Esophagus (tissue), 2 donors: Measurements from ENCODE around the gene NENF. TPM values are rescaled to one million over a fixed set of nuclear protein-coding genes. Genes with fewer than 3 reads are reported as not detected.

Experiments used
- H3K27ac ChIP-seq, 2 donors: one replicate each; pipeline ENCODE4 v1.5.1; 2013; ENCODE audit warnings: low read depth in 2 of 2, mild to moderate bottlenecking in 2 of 2, inconsistent platforms in 1 of 2, low read length in 1 of 2, moderate library complexity in 1 of 2
- H3K27me3 ChIP-seq, 2 donors: one replicate each; pipeline ENCODE4 v1.6.1; 2013; ENCODE audit warnings: low read length in 2 of 2, control low read depth in 1 of 2, mild to moderate bottlenecking in 1 of 2; ENCODE audit not compliant: insufficient read depth in 2 of 2, control insufficient read depth in 1 of 2
- H3K36me3 ChIP-seq, 2 donors: one replicate each; pipeline ENCODE4 v1.6.1; 2013; ENCODE audit warnings: low read length in 1 of 2; ENCODE audit not compliant: control insufficient read depth in 2 of 2, insufficient read depth in 2 of 2
- H3K4me1 ChIP-seq, 2 donors: one replicate each; pipeline ENCODE4 v1.6.1; 2013; ENCODE audit warnings: low read length in 1 of 2; ENCODE audit not compliant: control insufficient read depth in 2 of 2, insufficient read depth in 2 of 2
- H3K4me3 ChIP-seq, 2 donors: one replicate each; pipeline ENCODE4 v1.5.1; 2013; ENCODE audit warnings: low read length in 2 of 2, mild to moderate bottlenecking in 2 of 2, low read depth in 1 of 2, moderate library complexity in 1 of 2
- H3K9me3 ChIP-seq, 2 donors: one replicate each; pipeline ENCODE4 v1.6.1; 2013; ENCODE audit warnings: mild to moderate bottlenecking in 2 of 2, low read depth in 1 of 2, low read length in 1 of 2, moderate library complexity in 1 of 2; ENCODE audit not compliant: control insufficient read depth in 2 of 2, insufficient read depth in 1 of 2
- WGBS, 2 donors: extraction: QIAGEN DNeasy Blood & Tissue Kit; methylation state at CpG; one replicate each; pipeline ENCODE4 v1.1.7; 2013; 5-methylcytosine and 5-hydroxymethylcytosine counted together
- polyA plus RNA-seq, 2 donors: library from polyadenylated mRNA; stranded (reverse); fragments of 200-250 nt; gene quantifications; one replicate each; pipeline ENCODE4 v1.2.3, GENCODE V29; 2013
- donor health status: healthy with polysubstance abuse.
- donor health status: Bipolar disorder and iron deficiency.

Gene NENF
- polyA plus RNA-seq, 2 donors, result 38.5 to 39.9 TPM

- Histone ChIP-seq H3K27ac (peak overlapping the region in 1 of 2 donors; percentile 37), H3K36me3 (no peaks in the 10 kb centered on the region), H3K9me3 (no peaks in the 10 kb centered on the region), H3K4me3 (no peak overlapping the region), H3K4me1 (no peaks in the 10 kb centered on the region), H3K27me3 (no peaks in the 10 kb centered on the region)
- WGBS, 2 donors, result 84 to 92% methylated on average over 7 of the region's 7 CpGs
Observed at GRCh38 chr1:212402666-212403321, 29.9 kb upstream of the NENF start.

GRCh38 chr1:212410231-212410820 is 22.4 kb upstream of the NENF start:
- peaks cover 2 to 6% of the 10 kb centered on the region in 2 donors for H3K4me1 ChIP-seq
- no peaks in the 10 kb centered on the region for H3K27me3 ChIP-seq
- H3K9me3 ChIP-seq, result no peaks in the 10 kb centered on the region
- H3K36me3 ChIP-seq, result peaks cover 4 to 12% of the 10 kb centered on the region in 2 donors
- 91 to 95% methylated on average over 8 of the region's 8 CpGs for WGBS, 2 donors
- H3K4me3 ChIP-seq, result no peak overlapping the region
- no peak overlapping the region for H3K27ac ChIP-seq

GRCh38 chr1:212412374-212412773 is 20.3 kb upstream of the NENF start:
- Histone ChIP-seq H3K4me1 (peaks cover 2 to 6% of the 10 kb centered on the region in 2 donors), H3K9me3 (no peaks in the 10 kb centered on the region), H3K27me3 (no peaks in the 10 kb centered on the region), H3K4me3 (no peak overlapping the region), H3K27ac (no peak overlapping the region), H3K36me3 (peaks cover 4 to 12% of the 10 kb centered on the region in 2 donors)
- 89 to 91% methylated on average over 3 of the region's 3 CpGs for WGBS, 2 donors

GRCh38 chr1:212413902-212414327 is 18.8 kb upstream of the NENF start:
- Histone ChIP-seq H3K9me3 (no peaks in the 10 kb centered on the region), H3K4me3 (peak overlapping the region; percentile 61 to 69), H3K4me1 (peaks cover 2 to 6% of the 10 kb centered on the region in 2 donors), H3K27me3 (no peaks in the 10 kb centered on the region), H3K36me3 (peaks cover 4 to 10% of the 10 kb centered on the region in 2 donors), H3K27ac (peak overlapping the region in 1 of 2 donors; percentile 51)
- 14 to 25% methylated on average over 16 to 21 of the region's 21 CpGs for WGBS, 2 donors

GRCh38 chr1:212414328-212415106 is 18.2 kb upstream of the NENF start, which contains the start of gene PACC1:
PACC1 (minus strand) TSS chr1:212414886; CDS start chr1:212414757, 129 bp downstream.
- peaks cover 2 to 6% of the 10 kb centered on the region in 2 donors for H3K4me1 ChIP-seq
- H3K27me3 ChIP-seq, result no peaks in the 10 kb centered on the region
- peak within 1 kb of the TSS; percentile 61 to 69 for H3K4me3 ChIP-seq
- peaks cover 4 to 8% of the 10 kb centered on the region in 2 donors for H3K36me3 ChIP-seq
- 0 to 1% methylated on average over 62 to 74 of the region's 74 CpGs for WGBS, 2 donors
- H3K9me3 ChIP-seq, result no peaks in the 10 kb centered on the region
- peak within 1 kb of the TSS; percentile 51 to 52 for H3K27ac ChIP-seq

- Histone ChIP-seq H3K9me3 (no peaks in the 10 kb centered on the region), H3K27ac (no peak overlapping the region), H3K27me3 (no peaks in the 10 kb centered on the region), H3K4me3 (peak overlapping the region in 1 of 2 donors; percentile 61), H3K4me1 (peaks cover 2 to 6% of the 10 kb centered on the region in 2 donors), H3K36me3 (peaks cover under 1 to 4% of the 10 kb centered on the region in 2 donors)
- 65 to 67% methylated on average over 13 of the region's 13 CpGs for WGBS, 2 donors
Observed at GRCh38 chr1:212415107-212415841, 17.4 kb upstream of the NENF start.

- Histone ChIP-seq H3K27me3 (no peaks in the 10 kb centered on the region), H3K27ac (no peak overlapping the region), H3K9me3 (no peaks in the 10 kb centered on the region), H3K36me3 (no peaks in the 10 kb centered on the region), H3K4me3 (no peak overlapping the region), H3K4me1 (no peaks in the 10 kb centered on the region)
- 76 to 83% methylated on average over 2 of the region's 2 CpGs for WGBS, 2 donors
Observed at GRCh38 chr1:212421165-212421564, 11.6 kb upstream of the NENF start.

GRCh38 chr1:212423879-212424278 is 8.8 kb upstream of the NENF start:
- Histone ChIP-seq H3K27ac (no peak overlapping the region), H3K27me3 (no peaks in the 10 kb centered on the region), H3K4me1 (no peaks in the 10 kb centered on the region), H3K4me3 (no peak overlapping the region), H3K36me3 (no peaks in the 10 kb centered on the region), H3K9me3 (no peaks in the 10 kb centered on the region)
- 70 to 77% methylated on average over 3 of the region's 3 CpGs for WGBS, 2 donors

GRCh38 chr1:212428496-212428895 is 4.2 kb upstream of the NENF start:
- Histone ChIP-seq H3K4me3 (no peak overlapping the region), H3K9me3 (no peaks in the 10 kb centered on the region), H3K27me3 (no peaks in the 10 kb centered on the region), H3K36me3 (no peaks in the 10 kb centered on the region), H3K27ac (no peak overlapping the region), H3K4me1 (no peaks in the 10 kb centered on the region)
- WGBS, 2 donors, result 55 to 63% methylated on average over 5 of the region's 5 CpGs
